HG02623 (cell line): ENCODE data around the gene UQCRQ.

Experiments used
- ATAC-seq: cut with Tn5 transposase; IDR thresholded peaks from one replicate; pipeline ENCODE4 v1.9.1; 2021; ENCODE audit warnings: moderate library complexity; ENCODE audit not compliant: unreplicated experiment

UQCRQ gene

GRCh38 chr5:132901730-132902129 is 35.3 kb downstream of the UQCRQ start:
- no peak for ATAC-seq

GRCh38 chr5:132905938-132906337 is 39.5 kb downstream of the UQCRQ start:
- no peak for ATAC-seq

GRCh38 chr5:132907161-132907560 is 40.7 kb downstream of the UQCRQ start:
- no peak for ATAC-seq

- no peak for ATAC-seq
These were observed 43.3 kb downstream of the UQCRQ start for GRCh38 chr5:132909702-132910101.

GRCh38 chr5:132915681-132916080 is 49.2 kb downstream of the UQCRQ start:
- no peak for ATAC-seq

GRCh38 chr5:132916086-132916485 is 49.6 kb downstream of the UQCRQ start:
- ATAC-seq, result no peak
